ENCODE results near the gene PZP. TPM values are rescaled to one million over a fixed set of nuclear protein-coding genes. Genes with fewer than 3 reads are reported as not detected.

The PZP gene
- total RNA-seq, 1 experiment from 2014 or later = not detected

DNA sequence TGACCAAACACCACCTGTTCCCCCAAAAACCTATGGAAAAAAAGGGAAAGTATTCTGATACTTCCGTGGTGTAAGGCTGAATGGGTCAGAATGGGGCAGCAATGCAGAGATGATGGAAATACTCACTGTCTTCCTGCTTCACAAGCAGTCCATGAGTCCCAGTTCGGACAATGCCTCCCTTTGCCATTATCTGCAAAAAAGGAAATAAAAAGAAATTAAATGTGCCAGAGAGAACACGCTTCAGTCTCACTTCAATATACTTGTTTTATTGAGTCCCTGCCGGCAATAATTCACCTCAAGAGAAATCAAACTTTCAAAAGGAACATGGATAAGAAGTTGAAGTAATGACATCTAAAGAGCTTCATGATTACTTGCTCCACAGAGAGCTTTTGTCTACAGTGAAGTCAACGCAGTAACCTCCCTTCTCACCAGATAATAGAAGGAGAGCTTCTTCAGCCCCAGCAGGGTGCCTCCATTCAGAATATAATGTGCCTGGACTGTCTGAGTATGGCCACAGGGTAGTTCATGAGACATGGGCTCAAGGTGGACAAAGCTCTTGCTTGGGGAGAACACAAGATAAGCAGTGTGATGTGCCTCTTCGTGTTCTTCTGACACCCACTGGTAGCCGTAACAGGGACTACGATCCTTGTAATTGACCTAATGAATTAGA is 107.0 kb downstream of the PZP start:
- Histone ChIP-seq H3K4me2 (ENCODE audit: insufficient read depth, insufficient read length, low read length) (no peak overlapping the region), H2BK12ac (ENCODE audit: insufficient read length, low read depth, low read length) (no peak overlapping the region), H4K91ac (ENCODE audit: insufficient read length, low read depth, low read length) (no peak overlapping the region), H2BK15ac (ENCODE audit: low read depth, low read length) (no peak overlapping the region), H4K20me1 (ENCODE audit: control insufficient read depth, insufficient read depth, insufficient read length) (no peaks in the 10 kb centered on the region), H3K9ac (ENCODE audit: extremely low read depth, insufficient read length, low read length) (no peak overlapping the region), H4K5ac (ENCODE audit: insufficient read length, low read depth, low read length) (no peak overlapping the region), H2BK120ac (ENCODE audit: low read depth, low read length, poor library complexity, severe bottlenecking) (no peak overlapping the region), H3K23ac (ENCODE audit: insufficient read length, low read depth, low read length) (no peak overlapping the region), H3K56ac (ENCODE audit: insufficient read length, low read depth, low read length) (no peak overlapping the region), H3K79me2 (ENCODE audit: insufficient read depth, low read length) (no peaks in the 10 kb centered on the region), H3K4me1 (ENCODE audit: insufficient read depth, low read length) (no peaks in the 10 kb centered on the region), H2BK5ac (ENCODE audit: insufficient read length, low read length) (no peak overlapping the region), H3K18ac (ENCODE audit: insufficient read length, low read depth, low read length) (no peak overlapping the region), H3K27ac (ENCODE audit: insufficient read length, low read depth, low read length) (no peak overlapping the region), H3T11ph (ENCODE audit: low read length) (no peak overlapping the region), H3K14ac (ENCODE audit: insufficient read depth, low read length) (no peak overlapping the region), H2AFZ (ENCODE audit: low read length) (no peak overlapping the region), H2BK20ac (ENCODE audit: low read depth, low read length, poor library complexity, severe bottlenecking) (no peak overlapping the region), H4K8ac (replicated peaks; ENCODE audit: insufficient read length, low read depth, low read length) (no peak overlapping the region), H3K4ac (ENCODE audit: low read depth, low read length) (no peak overlapping the region), H2AK5ac (ENCODE audit: insufficient read length, low read length) (no peak overlapping the region), H3K27me3 (ENCODE audit: insufficient read depth, low read length) (no peaks in the 10 kb centered on the region; the same call in 1 of the 2 replicates), H3K9me3 (ENCODE audit: control insufficient read depth, low read depth, low read length) (no peaks in the 10 kb centered on the region), H3K23me2 (ENCODE audit: insufficient read length, low read depth, low read length, poor library complexity, severe bottlenecking) (no peaks in the 10 kb centered on the region), H3K79me1 (ENCODE audit: insufficient read depth, low read depth, low read length, poor library complexity, severe bottlenecking) (no peaks in the 10 kb centered on the region)
- TF ChIP-seq, protein P1, sequence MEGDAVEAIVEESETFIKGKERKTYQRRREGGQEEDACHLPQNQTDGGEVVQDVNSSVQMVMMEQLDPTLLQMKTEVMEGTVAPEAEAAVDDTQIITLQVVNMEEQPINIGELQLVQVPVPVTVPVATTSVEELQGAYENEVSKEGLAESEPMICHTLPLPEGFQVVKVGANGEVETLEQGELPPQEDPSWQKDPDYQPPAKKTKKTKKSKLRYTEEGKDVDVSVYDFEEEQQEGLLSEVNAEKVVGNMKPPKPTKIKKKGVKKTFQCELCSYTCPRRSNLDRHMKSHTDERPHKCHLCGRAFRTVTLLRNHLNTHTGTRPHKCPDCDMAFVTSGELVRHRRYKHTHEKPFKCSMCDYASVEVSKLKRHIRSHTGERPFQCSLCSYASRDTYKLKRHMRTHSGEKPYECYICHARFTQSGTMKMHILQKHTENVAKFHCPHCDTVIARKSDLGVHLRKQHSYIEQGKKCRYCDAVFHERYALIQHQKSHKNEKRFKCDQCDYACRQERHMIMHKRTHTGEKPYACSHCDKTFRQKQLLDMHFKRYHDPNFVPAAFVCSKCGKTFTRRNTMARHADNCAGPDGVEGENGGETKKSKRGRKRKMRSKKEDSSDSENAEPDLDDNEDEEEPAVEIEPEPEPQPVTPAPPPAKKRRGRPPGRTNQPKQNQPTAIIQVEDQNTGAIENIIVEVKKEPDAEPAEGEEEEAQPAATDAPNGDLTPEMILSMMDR (conservative IDR thresholded peaks at IDR 0.05) = no peak
- Mint-ChIP-seq H3K36me3 (ENCODE audit: insufficient read depth in 1 of 3, low read depth in 3 of 3) (no peaks in the 10 kb centered on the region), H3K9me3 (no peaks in the 10 kb centered on the region), H3K27ac (no peak overlapping the region), H3K4me1 (no peaks in the 10 kb centered on the region; a peak in 1 of 4 replicates), H3K4me3 (no peak overlapping the region), H3K27me3 (ENCODE audit: low read depth) (no peaks in the 10 kb centered on the region)
- WGBS (ENCODE audit: extremely low coverage, insufficient read length, low lambda C conversion rate) = no CpG with 5 or more reads among the region's 8 CpGs
- DNase-seq = no peak

Data from H9 (cell line).